IMR-90 (cell line): ENCODE measurements around the gene EPB41L5. TPM values are rescaled to one million over a fixed set of nuclear protein-coding genes. Genes with fewer than 3 reads are reported as not detected.

Source experiments
- ATAC-seq: fragments of 200-7000 bp; cut with Tn5 transposase; 2 replicates; pipeline ENCODE4 v1.9.1; 2020; ENCODE audit warnings: low read depth, mild to moderate bottlenecking, moderate library complexity
- BruUV-seq: library from RNA; stranded (reverse); fragments of 400-500 nt; replicated peaks from 2 replicates; lab custom pipeline; 2021; lab: Mats Ljungman, UMichigan
- CTCF ChIA-PET: fragments of 300-600 bp; formaldehyde crosslinking; extraction: SDS; loops from one replicate; lab custom pipeline; 2021; ENCODE audit warnings: antibody characterized with exemption; lab: Yijun Ruan, JAX
- POLR2A ChIA-PET: fragments of 300-600 bp; sonication (Branson Sonifier 250); formaldehyde crosslinking; loops from one replicate; lab custom pipeline; 2022; ENCODE audit warnings: antibody characterized with exemption; ENCODE audit not compliant: unreplicated experiment; lab: Charles Lee
- DNase-seq: peaks from one replicate; pipeline ENCODE4 v3.0.0; 2013
- H2AFZ ChIP-seq: replicated peaks from 2 replicates; pipeline ENCODE3; 2013; ENCODE audit warnings: low read length, mild to moderate bottlenecking; ENCODE audit not compliant: poor library complexity
- H2AK5ac ChIP-seq: 2 replicates; pipeline ENCODE4 v1.6.1; 2013; ENCODE audit warnings: low read depth, low read length, inconsistent platforms
- H2AK9ac ChIP-seq: replicated peaks from 2 replicates; pipeline ENCODE3; 2013; ENCODE audit warnings: mild to moderate bottlenecking, low read depth, low read length, moderate library complexity; ENCODE audit not compliant: poor library complexity
- H2BK120ac ChIP-seq: 2 replicates; pipeline ENCODE4 v1.6.1; 2013; ENCODE audit warnings: low read depth, low read length, inconsistent platforms
- H2BK15ac ChIP-seq: 3 replicates; pipeline ENCODE4 v1.6.1; 2013; ENCODE audit warnings: low read depth, low read length, inconsistent platforms
- H2BK20ac ChIP-seq: 2 replicates; pipeline ENCODE4 v1.6.1; 2013; ENCODE audit warnings: low read depth, mild to moderate bottlenecking, inconsistent platforms, low read length, moderate library complexity
- H2BK5ac ChIP-seq: 2 replicates; pipeline ENCODE4 v1.6.1; 2013; ENCODE audit warnings: mild to moderate bottlenecking, low read depth, low read length, inconsistent platforms; ENCODE audit not compliant: poor library complexity, severe bottlenecking
- H3K14ac ChIP-seq: replicated peaks from 2 replicates; pipeline ENCODE4 v1.6.1; 2013; ENCODE audit warnings: low read depth, low read length, inconsistent platforms
- H3K18ac ChIP-seq: 2 replicates; pipeline ENCODE4 v1.6.1; 2013; ENCODE audit warnings: low read depth, low read length, control low read depth
- H3K23ac ChIP-seq: 2 replicates; pipeline ENCODE4 v1.6.1; 2013; ENCODE audit warnings: low read depth, low read length, inconsistent platforms
- H3K27ac ChIP-seq: 2 replicates; pipeline ENCODE4 v1.5.1; 2013; ENCODE audit warnings: mild to moderate bottlenecking, control low read depth, low read length; ENCODE audit not compliant: insufficient read depth
- H3K27me3 ChIP-seq: 2 replicates; pipeline ENCODE4 v1.6.1; 2013; ENCODE audit warnings: low read length; ENCODE audit not compliant: control insufficient read depth, insufficient read depth
- H3K36me3 ChIP-seq: 2 replicates; pipeline ENCODE4 v1.6.1; 2013; ENCODE audit warnings: low read length, mixed read lengths; ENCODE audit not compliant: control insufficient read depth, insufficient read depth
- H3K4ac ChIP-seq: 2 replicates; pipeline ENCODE4 v1.6.1; 2013; ENCODE audit warnings: low read depth, low read length, inconsistent platforms
- H3K4me1 ChIP-seq: 2 replicates; pipeline ENCODE4 v1.6.1; 2013; ENCODE audit warnings: low read length, mixed read lengths; ENCODE audit not compliant: control insufficient read depth, insufficient read depth
- H3K4me2 ChIP-seq: 2 replicates; pipeline ENCODE4 v1.6.1; 2013; ENCODE audit warnings: low read depth, mild to moderate bottlenecking, control low read depth, low read length, moderate library complexity
- H3K4me3 ChIP-seq: 2 replicates; pipeline ENCODE4 v1.5.1; 2013; ENCODE audit warnings: low read depth, mild to moderate bottlenecking, control low read depth, low read length, moderate library complexity; ENCODE audit not compliant: insufficient read depth
- H3K56ac ChIP-seq: 2 replicates; pipeline ENCODE4 v1.6.1; 2013; ENCODE audit warnings: low read length, inconsistent platforms; ENCODE audit not compliant: insufficient read depth; ENCODE audit errors: extremely low read depth
- H3K79me1 ChIP-seq, 2 experiments: 2 replicates each; pipeline ENCODE4 v1.6.1; 2013; ENCODE audit warnings: low read length in 2 of 2, inconsistent platforms in 1 of 2, low read depth in 1 of 2
- H3K9ac ChIP-seq: 2 replicates; pipeline ENCODE4 v1.6.1; 2013; ENCODE audit warnings: low read depth, low read length, control low read depth
- H3K9me1 ChIP-seq: 2 replicates; pipeline ENCODE4 v1.6.1; 2013; ENCODE audit warnings: low read length, inconsistent platforms; ENCODE audit not compliant: insufficient read depth
- H3K9me3 ChIP-seq: 2 replicates; pipeline ENCODE4 v1.6.1; 2013; ENCODE audit warnings: low read length; ENCODE audit not compliant: control insufficient read depth, insufficient read depth
- H4K20me1 ChIP-seq: 2 replicates; pipeline ENCODE4 v1.6.1; 2013; ENCODE audit warnings: low read length, inconsistent platforms; ENCODE audit not compliant: insufficient read depth
- H4K5ac ChIP-seq: 2 replicates; pipeline ENCODE4 v1.6.1; 2013; ENCODE audit warnings: mild to moderate bottlenecking, low read depth, low read length, control low read depth
- H4K8ac ChIP-seq, 2 experiments: 2 replicates each; pipeline ENCODE4 v1.6.1; 2013; ENCODE audit warnings: low read depth in 2 of 2, low read length in 2 of 2, control low read depth in 1 of 2, inconsistent platforms in 1 of 2
- H4K91ac ChIP-seq: 2 replicates; pipeline ENCODE4 v1.6.1; 2013; ENCODE audit warnings: low read depth, low read length, inconsistent platforms; ENCODE audit not compliant: insufficient read depth
- BHLHE40 ChIP-seq: fragments of 150-350 bp; IDR thresholded peaks from 2 replicates; pipeline ENCODE4 v1.6.1; 2016; ENCODE audit warnings: mild to moderate bottlenecking, low read depth, low read length
- CEBPB ChIP-seq: IDR thresholded peaks from 2 replicates; pipeline ENCODE4 v1.6.1; 2012; ENCODE audit warnings: low read depth, low read length, improper control_type of control experiment
- CTCF ChIP-seq: conservative IDR thresholded peaks from 2 replicates; pipeline ENCODE4 v1.5.1; 2012; ENCODE audit warnings: mild to moderate bottlenecking, low read depth, low read length, improper control_type of control experiment
- ELK1 ChIP-seq: fragments of 150-350 bp; IDR thresholded peaks from 2 replicates; pipeline ENCODE4 v1.6.1; 2016; ENCODE audit warnings: low read depth, mild to moderate bottlenecking, low read length, moderate library complexity, borderline replicate concordance
- FOS ChIP-seq: fragments of 150-350 bp; IDR thresholded peaks from 2 replicates; pipeline ENCODE4 v1.6.1; 2016; ENCODE audit warnings: low read depth, low read length
- MAFK ChIP-seq: IDR thresholded peaks from 2 replicates; pipeline ENCODE4 v1.6.1; 2012; ENCODE audit warnings: low read depth, low read length, improper control_type of control experiment
- MAZ ChIP-seq: IDR thresholded peaks from 2 replicates; pipeline ENCODE4 v1.6.1; 2012; ENCODE audit warnings: low read depth, mild to moderate bottlenecking, low read length, improper control_type of control experiment, moderate library complexity, borderline replicate concordance
- MXI1 ChIP-seq: IDR thresholded peaks from 2 replicates; pipeline ENCODE4 v1.6.1; 2012; ENCODE audit warnings: low read depth, mild to moderate bottlenecking, low read length, moderate library complexity, borderline replicate concordance
- NFE2L2 ChIP-seq: fragments of 150-350 bp; IDR thresholded peaks from 2 replicates; pipeline ENCODE4 v1.6.1; 2016; ENCODE audit warnings: low read depth, mild to moderate bottlenecking, low read length
- RAD21 ChIP-seq: IDR thresholded peaks from 2 replicates; pipeline ENCODE4 v1.6.1; 2012; ENCODE audit warnings: low read length, improper control_type of control experiment
- RCOR1 ChIP-seq: IDR thresholded peaks from 2 replicates; pipeline ENCODE4 v1.6.1; 2012; ENCODE audit warnings: mild to moderate bottlenecking, low read length, improper control_type of control experiment; ENCODE audit not compliant: insufficient replicate concordance
- RFX5 ChIP-seq: IDR thresholded peaks from 2 replicates; pipeline ENCODE4 v1.8.0; 2012; ENCODE audit warnings: low read depth, mild to moderate bottlenecking, low read length, moderate library complexity
- SMC3 ChIP-seq: fragments of 150-350 bp; IDR thresholded peaks from 2 replicates; pipeline ENCODE4 v1.6.1; 2016; ENCODE audit warnings: low read depth, mild to moderate bottlenecking, antibody characterized with exemption, low read length, moderate library complexity
- WGBS, 2 experiments: methylation state at CpG; one replicate each; pipeline versions ENCODE4 v1.1.5 to v1.1.7; 2013; ENCODE audit warnings: missing lambda C conversion rate in 2 of 2; ENCODE audit not compliant: insufficient read length in 1 of 2; ENCODE audit errors: extremely low coverage in 2 of 2; 5-methylcytosine and 5-hydroxymethylcytosine counted together
- dilution Hi-C: fragments of 300-500 bp; cut with HindIII; formaldehyde crosslinking; loops from one replicate; pipeline ENCODE4 v1.14.3; 2018; ENCODE audit warnings: low sequenced_read_pairs; ENCODE audit not compliant: unreplicated experiment
- in situ Hi-C: fragments of 300-500 bp; cut with MboI; formaldehyde crosslinking; loops from 3 replicates; pipeline ENCODE4 v1.14.3; 2019; ENCODE audit warnings: low sequenced_read_pairs, inconsistent platforms, mixed read lengths
- intact Hi-C: fragments of 100-400 bp; cut with micrococcal nuclease; formaldehyde crosslinking; loops from 2 replicates; pipeline ENCODE4 v1.10.0; 2022
- polyA plus RNA-seq, 3 experiments: library from polyadenylated mRNA; depleted of rRNA; stranded (reverse); fragments of >200 nt; gene quantifications; 2 replicates each; pipeline ENCODE4 v1.2.3, GENCODE V29; 2012; ENCODE audit warnings: low replicate concordance in 1 of 3
- total RNA-seq: library from RNA; depleted of rRNA; stranded (reverse); fragments of >200 nt; gene quantifications from 2 replicates; pipeline ENCODE4 v1.2.3, GENCODE V29; 2012

The EPB41L5 gene
- total and polyA plus RNA-seq, 2 of the 4 experiments (the other 2 are of a cell fraction) = 5.1 to 10.6 TPM

GRCh38 chr2:119981896-119982295 lies 31.0 kb upstream of the EPB41L5 start (continued):
- TF ChIP-seq CTCF (no peak), RFX5 (no peak), MAZ (no peak), CEBPB (no peak), NFE2L2 (no peak), FOS (no peak)

- ChIA-PET POLR2A (no interaction called here), CTCF (no interaction called here)
- Histone ChIP-seq H3K14ac (no peak overlapping the region), H2BK20ac (no peak overlapping the region), H3K9ac (no peak overlapping the region), H2BK120ac (no peak overlapping the region), H4K5ac (no peak overlapping the region), H2BK15ac (no peak overlapping the region), H3K23ac (no peak overlapping the region), H4K91ac (no peak overlapping the region), H4K8ac (no peak overlapping the region), H2AK9ac (no peak overlapping the region), H2AFZ (no peak overlapping the region), H4K20me1 (no peaks in the 10 kb centered on the region), H2AK5ac (no peak overlapping the region), H3K4ac (no peak overlapping the region), H2BK5ac (no peak overlapping the region), H3K36me3 (no peaks in the 10 kb centered on the region), H3K4me2 (no peak overlapping the region), H3K27ac (no peak overlapping the region), H3K4me3 (no peak overlapping the region), H3K9me1 (no peaks in the 10 kb centered on the region), H3K18ac (no peak overlapping the region), H3K9me3 (no peaks in the 10 kb centered on the region), H3K56ac (no peak overlapping the region), H3K79me1 (no peaks in the 10 kb centered on the region), H3K4me1 (no peaks in the 10 kb centered on the region), H3K27me3 (no peaks in the 10 kb centered on the region)
- dilution Hi-C loops (no loop called here), intact Hi-C loops (no loop called here), in situ Hi-C loops (no loop called here)
- DNase-seq = no peak
- BruUV-seq = no TSS peak
- ATAC-seq = no peak
- WGBS, 2 experiments = 20% methylated on average over 1 of the region's 2 CpGs; no CpG with 5 or more reads in 1 of the 2 experiments
- TF ChIP-seq SMC3 = no peak
- TF ChIP-seq RCOR1 = no peak
- no peak for TF ChIP-seq MXI1
- no peak for TF ChIP-seq MAFK
- no peak for TF ChIP-seq ELK1
- no peak for TF ChIP-seq CTCF
- no peak for TF ChIP-seq BHLHE40
- no peak for TF ChIP-seq MAZ
- no peak for TF ChIP-seq RAD21
These were observed 30.4 kb upstream of the EPB41L5 start for GRCh38 chr2:119982506-119982905.
